Smooth muscle cell (in vitro differentiated cells): Measurements from ENCODE around the gene XKR7. TPM values are rescaled to one million over a fixed set of nuclear protein-coding genes. Genes with fewer than 3 reads are reported as not detected.

Source experiments
- DNase-seq: peaks from one replicate; lab custom pipeline; 2025; ENCODE audit not compliant: unreplicated experiment; lab: John Stamatoyannopoulos, UW
- H2AFZ ChIP-seq: fragments of 200-600 bp; sonication (generic); 2 replicates; pipeline ENCODE4 v1.6.0; 2016; ENCODE audit warnings: antibody characterized with exemption, low read depth, mild to moderate bottlenecking
- H3F3A ChIP-seq: fragments of 200-600 bp; sonication (generic); 2 replicates; pipeline ENCODE4 v1.6.0; 2017; ENCODE audit warnings: antibody characterized with exemption, low read depth
- H3K27ac ChIP-seq: fragments of 200-600 bp; sonication (generic); 2 replicates; pipeline ENCODE4 v1.5.1; 2016; ENCODE audit warnings: low read depth, mild to moderate bottlenecking
- H3K27me3 ChIP-seq: fragments of 200-600 bp; sonication (generic); 2 replicates; pipeline ENCODE4 v1.6.1; 2016; ENCODE audit warnings: low read depth, mild to moderate bottlenecking
- H3K36me3 ChIP-seq: fragments of 200-600 bp; sonication (generic); 2 replicates; pipeline ENCODE4 v1.5.1; 2016; ENCODE audit warnings: low read depth
- H3K4me1 ChIP-seq: fragments of 200-600 bp; sonication (generic); 2 replicates; pipeline ENCODE4 v1.5.1; 2016; ENCODE audit warnings: low read depth
- H3K4me2 ChIP-seq: fragments of 200-600 bp; sonication (generic); 2 replicates; pipeline ENCODE4 v1.6.0; 2016; ENCODE audit warnings: mild to moderate bottlenecking
- H3K4me3 ChIP-seq: fragments of 200-600 bp; sonication (generic); 2 replicates; pipeline ENCODE4 v1.5.1; 2016; ENCODE audit warnings: mild to moderate bottlenecking
- H3K79me2 ChIP-seq: fragments of 200-600 bp; sonication (generic); 2 replicates; pipeline ENCODE4 v1.6.0; 2016; ENCODE audit warnings: low read depth, mild to moderate bottlenecking
- H3K9ac ChIP-seq: fragments of 200-600 bp; sonication (generic); 2 replicates; pipeline ENCODE4 v1.6.0; 2016; ENCODE audit warnings: low read depth
- H3K9me3 ChIP-seq: fragments of 200-600 bp; sonication (generic); replicated peaks from 2 replicates; pipeline ENCODE4 v1.5.1; 2016; ENCODE audit warnings: low read depth
- H4K20me1 ChIP-seq: fragments of 200-600 bp; sonication (generic); 2 replicates; pipeline ENCODE4 v1.6.0; 2016; ENCODE audit warnings: low read depth
- CTCF ChIP-seq: fragments of 200-600 bp; sonication (generic); IDR thresholded peaks from 2 replicates; pipeline ENCODE4 v1.5.1; 2017; ENCODE audit warnings: borderline replicate concordance, mild to moderate bottlenecking, antibody characterized with exemption; ENCODE audit not compliant: insufficient read depth, poor library complexity, severe bottlenecking
- WGBS: methylation state at CpG from one replicate; pipeline ENCODE4 v1.1.7; 2016; ENCODE audit warnings: low lambda C conversion rate; 5-methylcytosine and 5-hydroxymethylcytosine counted together
- polyA plus RNA-seq: library from polyadenylated mRNA; unstranded; fragments of >200 nt; fragmentation: Nextera tagmentation; extraction: Ambion mirVana; gene quantifications from 2 replicates; pipeline ENCODE4 v1.2.1, GENCODE V29; 2016
- total RNA-seq: library from RNA; depleted of rRNA; stranded (reverse); fragments of >200 nt; gene quantifications from 2 replicates; pipeline ENCODE4 v1.2.3, GENCODE V29; 2014

The XKR7 gene
- total and polyA plus RNA-seq, 2 experiments from 2014 or later, result not detected

GRCh38 chr20:31991339-31991705, 23.4 kb downstream of the XKR7 start:
- TF ChIP-seq CTCF, result no peak
- H3K4me2 ChIP-seq, result no peak overlapping the region
- no peak overlapping the region for H3K4me3 ChIP-seq
- H4K20me1 ChIP-seq, result no peaks in the 10 kb centered on the region
- no peak overlapping the region for H3K9ac ChIP-seq
- H3F3A ChIP-seq, result no peaks in the 10 kb centered on the region
- H3K4me1 ChIP-seq, result no peaks in the 10 kb centered on the region
- DNase-seq, result no peak
- peaks cover 47% of the 10 kb centered on the region for H3K27me3 ChIP-seq
- no peaks in the 10 kb centered on the region for H3K36me3 ChIP-seq
- no peak overlapping the region for H3K27ac ChIP-seq
- 94% methylated on average over 1 of the region's 1 CpG for WGBS
- no peaks in the 10 kb centered on the region for H3K79me2 ChIP-seq
- no peak overlapping the region for H2AFZ ChIP-seq
- H3K9me3 ChIP-seq, result no peaks in the 10 kb centered on the region

GRCh38 chr20:31992086-31992485, 24.1 kb downstream of the XKR7 start:
- no peaks in the 10 kb centered on the region for H3F3A ChIP-seq
- H3K9me3 ChIP-seq, result no peaks in the 10 kb centered on the region
- H3K79me2 ChIP-seq, result no peaks in the 10 kb centered on the region
- H3K27ac ChIP-seq, result no peak overlapping the region
- DNase-seq, result no peak
- no peaks in the 10 kb centered on the region for H4K20me1 ChIP-seq
- H3K4me3 ChIP-seq, result no peak overlapping the region
- no peaks in the 10 kb centered on the region for H3K36me3 ChIP-seq
- peaks cover 53% of the 10 kb centered on the region for H3K27me3 ChIP-seq
- H3K4me1 ChIP-seq, result no peaks in the 10 kb centered on the region
- H3K9ac ChIP-seq, result no peak overlapping the region
- WGBS, result 87% methylated on average over 2 of the region's 2 CpGs
- H2AFZ ChIP-seq, result no peak overlapping the region
- H3K4me2 ChIP-seq, result no peak overlapping the region
- no peak for TF ChIP-seq CTCF

- no peaks in the 10 kb centered on the region for H3K9me3 ChIP-seq
- no peaks in the 10 kb centered on the region for H3F3A ChIP-seq
- no peaks in the 10 kb centered on the region for H3K4me1 ChIP-seq
- TF ChIP-seq CTCF, result no peak
- H3K4me3 ChIP-seq, result no peak overlapping the region
- H2AFZ ChIP-seq, result no peak overlapping the region
- H3K36me3 ChIP-seq, result no peaks in the 10 kb centered on the region
- WGBS, result 94% methylated on average over 18 of the region's 18 CpGs
- H3K27ac ChIP-seq, result no peak overlapping the region
- no peak overlapping the region for H3K4me2 ChIP-seq
- DNase-seq, result no peak
- no peaks in the 10 kb centered on the region for H3K79me2 ChIP-seq
- peaks cover 55% of the 10 kb centered on the region for H3K27me3 ChIP-seq
- no peak overlapping the region for H3K9ac ChIP-seq
- H4K20me1 ChIP-seq, result no peaks in the 10 kb centered on the region
These were observed 29.0 kb downstream of the XKR7 start for GRCh38 chr20:31996996-31997395.

GRCh38 chr20:31998246-31998645, 30.3 kb downstream of the XKR7 start:
- Histone ChIP-seq H3K4me2 (no peak overlapping the region), H3K36me3 (no peaks in the 10 kb centered on the region), H3K4me3 (no peak overlapping the region), H3K27ac (no peak overlapping the region), H3K9me3 (no peaks in the 10 kb centered on the region), H3K9ac (no peak overlapping the region), H2AFZ (no peak overlapping the region), H3K27me3 (peaks cover 43% of the 10 kb centered on the region), H3F3A (no peaks in the 10 kb centered on the region), H3K79me2 (no peaks in the 10 kb centered on the region), H3K4me1 (no peaks in the 10 kb centered on the region), H4K20me1 (no peaks in the 10 kb centered on the region)
- WGBS, result 65% methylated on average over 2 of the region's 2 CpGs
- no peak for DNase-seq
- no peak for TF ChIP-seq CTCF
